Neural crest cell (in vitro differentiated cells): ENCODE results near the gene SLC35B1. TPM values are rescaled to one million over a fixed set of nuclear protein-coding genes. Genes with fewer than 3 reads are reported as not detected.

Source experiments
- DNase-seq: peaks from one replicate; pipeline ENCODE4 v3.0.0; 2021; ENCODE audit warnings: low read depth, mixed read lengths, low spot score
- H3K27ac Mint-ChIP-seq: one replicate; pipeline ENCODE4 v1.8.0; 2021; ENCODE audit warnings: mild to moderate bottlenecking, mixed read lengths; ENCODE audit not compliant: unreplicated experiment
- H3K27me3 Mint-ChIP-seq: 2 replicates; pipeline ENCODE4 v1.8.0; 2021; ENCODE audit warnings: low read depth, mild to moderate bottlenecking, mixed read lengths
- H3K36me3 Mint-ChIP-seq: 2 replicates; pipeline ENCODE4 v1.8.0; 2021; ENCODE audit warnings: low read depth, mild to moderate bottlenecking, mixed read lengths
- H3K4me1 Mint-ChIP-seq: 2 replicates; pipeline ENCODE4 v1.8.0; 2021; ENCODE audit warnings: mixed read lengths
- H3K4me3 Mint-ChIP-seq: one replicate; pipeline ENCODE4 v1.8.0; 2021; ENCODE audit warnings: mild to moderate bottlenecking, mixed read lengths
- H3K9me3 Mint-ChIP-seq: 2 replicates; pipeline ENCODE4 v1.8.0; 2021; ENCODE audit warnings: mixed read lengths
- total RNA-seq: library from RNA; stranded (reverse); gene quantifications from 2 replicates; pipeline ENCODE4 v1.2.1, GENCODE V29; 2021
- TF ChIP-seq, protein P1 (sequence below): fragments of 200-600 bp; sonication (generic); conservative IDR thresholded peaks from 2 replicates; pipeline ENCODE4 v1.5.0; 2021; ENCODE audit warnings: antibody characterized with exemption, mild to moderate bottlenecking

The SLC35B1 gene
- total RNA-seq, 1 donor from 2014 or later: 89.6 TPM

DNA sequence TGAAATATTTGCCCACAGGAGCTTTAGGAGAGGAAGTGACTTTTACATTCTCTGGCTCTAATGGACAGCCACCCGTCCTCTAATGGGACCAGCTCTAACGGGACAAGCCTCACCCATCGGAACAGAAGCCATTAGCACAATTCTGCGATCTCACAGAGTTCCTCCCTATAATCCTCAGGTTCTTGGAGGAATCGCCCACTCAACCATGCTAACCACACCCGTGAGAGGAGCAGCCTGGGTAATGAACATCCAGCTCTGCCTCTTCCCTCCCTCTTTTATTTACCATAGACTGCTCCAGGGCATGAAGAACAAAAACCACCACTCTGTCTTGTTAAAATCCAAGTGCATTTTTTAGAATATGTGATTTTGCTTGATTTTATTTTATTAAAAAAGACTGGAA lies 6.8 kb downstream of the SLC35B1 start:
- Mint-ChIP-seq H3K36me3 (peaks cover 4% of the 10 kb centered on the region), H3K4me1 (peaks cover 7% of the 10 kb centered on the region), H3K27ac (no peak overlapping the region), H3K27me3 (peaks cover 3% of the 10 kb centered on the region), H3K4me3 (no peak overlapping the region), H3K9me3 (no peaks in the 10 kb centered on the region)
- TF ChIP-seq, protein P1, sequence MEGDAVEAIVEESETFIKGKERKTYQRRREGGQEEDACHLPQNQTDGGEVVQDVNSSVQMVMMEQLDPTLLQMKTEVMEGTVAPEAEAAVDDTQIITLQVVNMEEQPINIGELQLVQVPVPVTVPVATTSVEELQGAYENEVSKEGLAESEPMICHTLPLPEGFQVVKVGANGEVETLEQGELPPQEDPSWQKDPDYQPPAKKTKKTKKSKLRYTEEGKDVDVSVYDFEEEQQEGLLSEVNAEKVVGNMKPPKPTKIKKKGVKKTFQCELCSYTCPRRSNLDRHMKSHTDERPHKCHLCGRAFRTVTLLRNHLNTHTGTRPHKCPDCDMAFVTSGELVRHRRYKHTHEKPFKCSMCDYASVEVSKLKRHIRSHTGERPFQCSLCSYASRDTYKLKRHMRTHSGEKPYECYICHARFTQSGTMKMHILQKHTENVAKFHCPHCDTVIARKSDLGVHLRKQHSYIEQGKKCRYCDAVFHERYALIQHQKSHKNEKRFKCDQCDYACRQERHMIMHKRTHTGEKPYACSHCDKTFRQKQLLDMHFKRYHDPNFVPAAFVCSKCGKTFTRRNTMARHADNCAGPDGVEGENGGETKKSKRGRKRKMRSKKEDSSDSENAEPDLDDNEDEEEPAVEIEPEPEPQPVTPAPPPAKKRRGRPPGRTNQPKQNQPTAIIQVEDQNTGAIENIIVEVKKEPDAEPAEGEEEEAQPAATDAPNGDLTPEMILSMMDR: no peak
- no peak for DNase-seq

DNA sequence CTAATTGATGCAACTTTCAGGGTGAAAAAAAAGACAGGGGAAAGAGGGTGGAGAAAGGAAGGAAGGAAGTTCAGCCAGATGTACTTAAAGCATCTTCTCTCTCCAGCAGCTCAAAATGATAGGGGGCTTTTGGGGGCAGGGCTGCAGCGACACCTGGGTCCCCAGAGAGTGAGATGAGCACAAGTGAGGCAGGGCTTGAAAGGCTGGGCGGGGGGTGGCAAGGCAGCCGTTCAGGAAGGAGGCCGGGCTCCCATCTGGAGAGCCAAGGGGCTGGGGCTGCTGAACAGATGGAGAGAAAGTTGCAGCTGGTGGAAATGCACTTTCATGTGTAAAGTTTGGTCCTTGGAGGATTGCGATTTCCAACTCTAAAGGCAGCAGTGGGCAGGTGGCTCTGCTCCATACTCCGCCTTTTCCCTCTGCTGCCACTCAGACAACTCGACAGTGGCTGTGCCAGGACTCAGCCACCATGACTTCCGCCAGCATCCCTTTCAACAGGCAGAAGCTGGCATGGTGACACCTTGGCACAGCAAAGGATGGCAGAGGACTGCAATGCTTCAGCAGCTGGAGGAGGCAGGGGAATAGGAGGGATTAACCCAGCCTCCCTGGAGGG lies 7.7 kb downstream of the SLC35B1 start:
- H3K4me3 Mint-ChIP-seq: no peak overlapping the region

DNA sequence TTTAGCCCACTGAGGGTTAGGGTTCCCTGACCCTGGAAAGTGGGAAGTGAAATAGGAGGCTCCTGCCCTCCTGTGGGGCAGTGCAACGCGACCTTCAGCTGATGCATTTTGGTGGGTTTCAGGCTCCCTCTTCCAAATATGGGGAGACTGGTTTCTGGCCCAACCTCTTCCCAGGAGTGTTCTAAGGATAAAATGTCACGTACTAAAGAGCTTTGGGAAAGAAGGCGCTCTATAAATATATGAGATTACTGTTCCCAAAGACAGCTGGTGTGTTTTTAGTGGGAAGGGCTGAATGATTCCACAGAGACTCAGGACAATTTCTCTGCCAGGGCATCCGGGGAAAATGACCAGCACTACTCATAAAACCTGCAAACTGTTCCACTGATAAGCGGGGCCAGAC lies 9.8 kb downstream of the SLC35B1 start:
- DNase-seq: no peak
- Mint-ChIP-seq H3K4me3 (no peak overlapping the region), H3K9me3 (no peaks in the 10 kb centered on the region), H3K27me3 (peaks cover 12% of the 10 kb centered on the region), H3K36me3 (no peaks in the 10 kb centered on the region), H3K4me1 (no peaks in the 10 kb centered on the region), H3K27ac (peak overlapping the region; percentile 6)
- TF ChIP-seq, protein P1: no peak

More for the DNA sequence above, 7.7 kb downstream of the SLC35B1 start:
- peaks cover 1% of the 10 kb centered on the region for H3K36me3 Mint-ChIP-seq
- TF ChIP-seq, protein P1: no peak
- no peak overlapping the region for H3K27ac Mint-ChIP-seq
- no peaks in the 10 kb centered on the region for H3K4me1 Mint-ChIP-seq
- no peak for DNase-seq
- H3K9me3 Mint-ChIP-seq: no peaks in the 10 kb centered on the region
- peaks cover 7% of the 10 kb centered on the region for H3K27me3 Mint-ChIP-seq

DNA sequence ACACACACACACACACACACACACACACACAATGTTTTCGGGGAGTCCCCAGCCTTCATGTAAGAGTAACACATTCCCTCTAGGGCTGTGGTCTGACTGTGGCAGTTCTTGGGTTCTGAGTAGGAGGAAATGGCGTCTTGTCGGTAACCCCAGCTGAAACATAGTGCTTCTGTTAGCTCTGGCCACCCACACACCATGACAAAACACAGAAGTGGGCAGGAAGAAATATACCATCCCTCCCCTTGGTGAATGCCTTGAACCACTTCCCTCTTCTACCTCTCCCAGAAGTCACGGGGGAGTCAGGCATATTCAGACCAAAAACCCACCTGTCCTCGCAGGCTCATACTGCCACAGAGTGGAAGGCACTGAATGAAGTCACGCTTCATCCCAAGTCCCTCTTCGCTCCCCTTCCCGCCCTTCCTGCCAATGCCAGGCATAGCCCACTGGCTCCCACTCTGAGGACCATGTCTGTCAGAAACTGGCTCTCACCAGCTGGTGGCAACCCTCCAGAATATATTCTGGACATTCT lies 11.5 kb downstream of the SLC35B1 start:
- Mint-ChIP-seq H3K27ac (peak overlapping the region; percentile 60), H3K4me1 (no peaks in the 10 kb centered on the region), H3K36me3 (no peaks in the 10 kb centered on the region), H3K9me3 (no peaks in the 10 kb centered on the region), H3K4me3 (no peak overlapping the region), H3K27me3 (peaks cover 18% of the 10 kb centered on the region)
- TF ChIP-seq, protein P1: no peak
- no peak for DNase-seq

DNA sequence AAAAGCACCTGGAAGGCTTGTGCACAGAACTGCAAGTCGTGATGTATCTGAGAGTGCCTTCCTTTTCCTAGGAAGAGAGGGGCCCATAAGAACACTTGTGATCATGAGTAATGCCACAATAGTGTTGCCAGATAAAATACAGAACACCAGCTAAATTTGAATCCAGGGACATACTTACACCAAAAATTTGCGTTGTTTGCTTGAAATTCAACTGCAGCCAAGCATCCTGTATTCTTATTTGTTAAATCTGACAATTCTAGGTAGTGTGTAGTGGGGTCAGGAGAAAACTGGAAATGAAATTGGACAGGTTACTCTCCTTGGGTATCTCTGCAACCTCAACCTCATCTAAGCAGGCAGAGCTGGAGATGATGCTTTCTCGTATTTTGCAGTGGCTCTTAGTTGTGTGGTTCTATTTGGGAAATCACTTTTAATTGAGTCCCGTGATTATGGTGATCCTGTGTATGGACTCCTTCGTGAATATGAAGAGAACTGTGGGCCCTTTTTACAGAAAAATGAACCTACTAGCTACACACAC lies 12.0 kb downstream of the SLC35B1 start:
- Mint-ChIP-seq H3K4me1 (peaks cover 4% of the 10 kb centered on the region), H3K9me3 (no peaks in the 10 kb centered on the region), H3K36me3 (no peaks in the 10 kb centered on the region), H3K27me3 (peaks cover 18% of the 10 kb centered on the region), H3K4me3 (no peak overlapping the region), H3K27ac (no peak overlapping the region)
- TF ChIP-seq, protein P1: no peak
- no peak for DNase-seq
